Small intestine (tissue), 7 donors: ENCODE data around the gene SAA1. TPM values are rescaled to one million over a fixed set of nuclear protein-coding genes. Genes with fewer than 3 reads are reported as not detected.
"Not testable (repeated sequence)": the region's sequence is repeated elsewhere in the genome, so short reads cannot be mapped to it uniquely, and the experiment has no call there.

Experiments used
- DNase-seq, 2 donors: peaks; one replicate each; pipeline versions ENCODE4 v3.0.0 to v3.0.0-alpha.2; 2013
- FAIRE-seq: peaks from 2 replicates; lab custom pipeline; 2012; peaks lifted over from hg19 to GRCh38; lab: Jason Lieb, UNC
- H3K27ac ChIP-seq, 3 donors: one replicate each; pipeline ENCODE4 v1.5.1; 2013; ENCODE audit warnings: low read length in 2 of 3, mild to moderate bottlenecking in 2 of 3, control low read depth in 1 of 3, inconsistent platforms in 1 of 3, low read depth in 1 of 3, moderate library complexity in 1 of 3
- H3K27me3 ChIP-seq, 3 donors: one replicate each; pipeline ENCODE4 v1.6.1; 2013; ENCODE audit warnings: low read length in 3 of 3, inconsistent platforms in 1 of 3; ENCODE audit not compliant: control insufficient read depth in 3 of 3, insufficient read depth in 3 of 3
- H3K36me3 ChIP-seq, 3 donors: one replicate each; pipeline ENCODE4 v1.6.1; 2013; ENCODE audit warnings: low read length in 3 of 3, inconsistent platforms in 1 of 3, low read depth in 1 of 3, mild to moderate bottlenecking in 1 of 3, moderate library complexity in 1 of 3; ENCODE audit not compliant: control insufficient read depth in 3 of 3, insufficient read depth in 2 of 3
- H3K4me1 ChIP-seq, 3 donors: one replicate each; pipeline ENCODE4 v1.6.1; 2013; ENCODE audit warnings: low read length in 2 of 3, inconsistent platforms in 1 of 3, low read depth in 1 of 3, mild to moderate bottlenecking in 1 of 3, moderate library complexity in 1 of 3; ENCODE audit not compliant: control insufficient read depth in 3 of 3, insufficient read depth in 2 of 3
- H3K4me3 ChIP-seq, 3 donors: one replicate each; pipeline ENCODE4 v1.5.1; 2013; ENCODE audit warnings: low read length in 3 of 3, control low read depth in 1 of 3, inconsistent platforms in 1 of 3, low read depth in 1 of 3, mild to moderate bottlenecking in 1 of 3, moderate library complexity in 1 of 3
- H3K9me3 ChIP-seq, 2 donors: one replicate each; pipeline ENCODE4 v1.6.1; 2013; ENCODE audit warnings: low read depth in 1 of 2, low read length in 1 of 2; ENCODE audit not compliant: control insufficient read depth in 2 of 2, insufficient read depth in 1 of 2
- WGBS, 3 donors: extraction: QIAGEN DNeasy Blood & Tissue Kit; methylation state at CpG; one replicate each; pipeline ENCODE4 v1.1.7; 2013; 5-methylcytosine and 5-hydroxymethylcytosine counted together
- polyA plus RNA-seq, 4 donors: library from polyadenylated mRNA; stranded (reverse) in 3 of 4; unstranded in 1 of 4; fragments of 200-250 nt in 3 of 4; fragments of 120-200 nt in 1 of 4; gene quantifications; one replicate each; pipeline versions ENCODE4 v1.2.1 to v1.2.3, GENCODE V29; 2013
- donor health status: healthy with polysubstance abuse.
- donor health status: control.
- donor health status: control.
- donor health status: Bipolar disorder and iron deficiency.
- donor health status: healthy.

Gene SAA1
- polyA plus RNA-seq, 4 donors = 3.0 to 64.0 (median 9.8) TPM; not detected in 1

DNA sequence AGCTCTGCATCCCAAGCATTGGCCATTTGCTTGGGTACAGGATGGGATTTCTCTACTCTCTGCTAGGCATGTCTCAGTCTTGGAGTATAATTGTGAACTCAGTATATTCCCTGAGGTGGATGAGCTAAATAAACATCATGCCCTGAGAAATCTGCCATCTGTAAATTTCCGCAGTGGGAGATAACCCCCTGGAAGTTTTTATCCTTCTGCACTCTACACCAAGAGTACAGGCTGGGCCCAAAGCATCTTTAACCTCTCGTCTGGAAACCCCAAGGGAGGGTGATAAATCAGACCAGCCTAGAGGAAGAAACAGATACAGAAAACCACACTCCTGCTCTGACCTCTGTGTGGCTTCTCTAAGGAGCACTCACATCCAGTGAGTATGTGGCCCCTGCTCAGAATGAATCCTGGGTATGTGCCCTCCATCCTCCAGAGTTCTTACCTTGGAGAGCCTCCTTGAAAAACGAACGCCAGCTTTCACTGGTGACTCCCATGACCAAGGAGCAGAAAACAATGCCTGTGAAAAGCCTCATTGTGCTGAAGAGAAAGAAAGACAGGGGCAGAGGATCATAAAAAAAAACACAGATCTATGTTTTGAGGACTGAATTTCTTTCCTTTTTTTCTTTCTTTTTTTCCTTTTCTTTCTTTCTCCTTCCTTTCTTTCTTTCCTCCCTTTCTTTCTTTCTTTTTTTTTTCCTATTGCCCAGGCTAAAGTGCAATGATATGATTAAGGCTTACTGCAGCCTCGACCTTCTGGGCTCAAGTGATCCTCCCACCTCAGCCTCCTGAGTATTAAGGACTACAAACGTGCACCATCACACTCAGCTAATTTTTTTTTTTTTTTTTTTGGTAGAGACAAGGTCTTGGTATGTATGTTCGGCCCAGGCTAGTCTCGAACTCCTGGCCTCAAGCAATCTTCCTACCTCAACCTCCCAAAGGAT lies 30.4 kb upstream of the SAA1 start:
- Histone ChIP-seq H3K9me3 (no peaks in the 10 kb centered on the region), H3K4me1 (no peaks in the 10 kb centered on the region), H3K27ac (no peak overlapping the region), H3K27me3 (peaks cover 0 to 11% (median 0%) of the 10 kb centered on the region in 3 donors), H3K36me3 (no peaks in the 10 kb centered on the region), H3K4me3 (no peak overlapping the region)
- DNase-seq = no peak
- WGBS, 3 donors = 56 to 57% (median 56%) methylated on average over 8 of the region's 8 CpGs
- FAIRE-seq = no peak

DNA sequence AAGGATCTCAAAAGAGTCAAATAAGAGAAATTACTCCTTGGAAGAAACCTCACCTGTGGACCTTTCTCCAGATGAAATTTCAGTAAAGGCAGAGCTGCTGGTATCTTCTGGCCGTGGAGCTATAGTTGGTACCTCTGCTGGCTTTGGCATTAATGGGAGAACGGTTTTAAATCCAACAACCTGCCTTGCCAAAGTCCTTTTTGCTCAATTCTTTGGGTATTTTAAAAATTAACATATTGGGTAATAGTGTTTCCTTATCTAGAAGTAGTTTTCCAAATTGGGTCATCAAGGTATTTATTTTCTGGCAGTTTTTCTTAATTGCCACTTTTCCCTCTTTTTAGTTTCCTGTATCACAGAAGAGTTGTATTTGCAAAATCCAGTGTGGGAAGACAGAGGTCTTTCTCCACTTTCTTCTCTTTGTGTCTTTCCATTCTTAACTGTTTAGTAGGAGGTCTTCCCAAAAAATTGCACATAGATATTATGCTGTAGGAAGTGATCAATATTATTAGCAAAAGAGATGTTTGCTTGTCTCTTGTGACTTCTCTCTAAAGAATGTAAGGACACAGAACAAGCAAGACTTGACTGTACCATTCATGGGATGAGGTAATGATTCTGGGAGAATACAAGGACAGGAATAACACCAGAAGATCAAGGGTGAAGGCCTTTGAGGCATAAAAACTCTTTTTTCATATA lies 29.3 kb upstream of the SAA1 start, which contains the start of gene SAA4:
Gene SAA4 (minus strand): TSS at position 139 of the 693 bp plus-strand sequence. CDS start 876 bp downstream, outside the sequence.
- Histone ChIP-seq H3K4me1 (no peaks in the 10 kb centered on the region), H3K27me3 (peaks cover 0 to 11% (median 0%) of the 10 kb centered on the region in 3 donors), H3K9me3 (no peaks in the 10 kb centered on the region), H3K27ac (no peak within 1 kb of the TSS), H3K36me3 (no peaks in the 10 kb centered on the region), H3K4me3 (no peak within 1 kb of the TSS)
- FAIRE-seq = no peak
- 59 to 72% (median 68%) methylated on average over 2 of the region's 2 CpGs for WGBS, 3 donors
- no peak for DNase-seq

DNA sequence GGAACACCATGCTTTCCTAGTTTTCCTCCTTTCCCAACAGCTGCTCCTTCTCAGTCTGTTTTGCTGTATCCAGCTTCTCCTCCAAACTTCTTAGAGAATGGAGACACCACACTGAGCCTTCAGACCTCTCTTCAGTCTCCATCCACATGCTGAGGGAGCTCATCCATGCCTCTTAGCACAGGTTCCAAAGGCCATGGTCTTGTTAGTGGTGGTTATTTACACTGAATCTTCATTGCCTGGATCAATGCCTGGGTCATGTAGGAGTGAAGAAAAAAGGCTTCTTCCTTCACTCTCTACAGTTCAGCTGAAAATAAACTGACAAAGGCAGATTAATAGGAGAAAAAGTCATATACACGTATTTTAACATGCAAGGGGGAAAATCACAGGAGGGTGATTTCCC lies 26.4 kb upstream of the SAA1 start:
- peaks cover 0 to 11% (median 0%) of the 10 kb centered on the region in 3 donors for H3K27me3 ChIP-seq
- 85 to 98% (median 87%) methylated on average over 1 of the region's 1 CpG for WGBS, 3 donors
- no peak overlapping the region for H3K4me3 ChIP-seq
- no peaks in the 10 kb centered on the region for H3K36me3 ChIP-seq
- no peak for DNase-seq
- H3K27ac ChIP-seq = no peak overlapping the region
- FAIRE-seq = no peak
- no peaks in the 10 kb centered on the region for H3K4me1 ChIP-seq
- peaks cover 0 to 4% of the 10 kb centered on the region in 2 donors for H3K9me3 ChIP-seq

DNA sequence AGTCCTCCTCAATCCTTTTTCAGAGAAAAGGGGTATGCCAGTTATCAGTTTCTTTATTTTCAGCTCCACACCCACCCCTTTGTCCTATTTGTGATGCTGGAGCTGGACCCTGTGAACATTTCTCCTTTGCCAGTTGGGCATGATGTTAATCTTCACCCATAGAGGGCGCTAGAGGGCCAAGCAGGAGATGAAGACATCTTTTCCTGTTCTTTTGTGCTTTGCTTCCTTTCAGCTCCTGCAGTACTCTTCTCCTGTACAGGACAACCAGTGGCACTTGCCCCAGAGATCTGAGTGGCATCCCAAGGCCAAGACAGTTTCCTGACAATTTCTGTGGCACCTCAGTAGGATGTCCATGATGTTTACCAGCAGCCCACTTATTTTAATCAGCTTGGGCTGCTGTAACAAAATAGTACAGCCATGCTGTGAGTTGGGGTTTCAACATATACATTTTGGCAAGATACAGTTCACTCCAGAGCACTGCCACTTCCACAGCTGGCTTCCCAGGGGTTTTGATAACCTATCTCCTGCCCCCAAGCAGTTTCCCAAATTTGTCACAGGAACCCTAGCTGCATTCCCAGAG lies 22.2 kb upstream of the SAA1 start:
- WGBS, 3 donors = 0% methylated on average over 1 of the region's 1 CpG
- Histone ChIP-seq H3K27me3 (peaks cover 0 to 6% (median 0%) of the 10 kb centered on the region in 3 donors), H3K36me3 (no peaks in the 10 kb centered on the region), H3K9me3 (peaks cover 0 to 4% of the 10 kb centered on the region in 2 donors), H3K27ac (no peak overlapping the region), H3K4me3 (no peak overlapping the region), H3K4me1 (no peaks in the 10 kb centered on the region)
- FAIRE-seq (no peak), DNase-seq (peak; percentile 82 to 83)

DNA sequence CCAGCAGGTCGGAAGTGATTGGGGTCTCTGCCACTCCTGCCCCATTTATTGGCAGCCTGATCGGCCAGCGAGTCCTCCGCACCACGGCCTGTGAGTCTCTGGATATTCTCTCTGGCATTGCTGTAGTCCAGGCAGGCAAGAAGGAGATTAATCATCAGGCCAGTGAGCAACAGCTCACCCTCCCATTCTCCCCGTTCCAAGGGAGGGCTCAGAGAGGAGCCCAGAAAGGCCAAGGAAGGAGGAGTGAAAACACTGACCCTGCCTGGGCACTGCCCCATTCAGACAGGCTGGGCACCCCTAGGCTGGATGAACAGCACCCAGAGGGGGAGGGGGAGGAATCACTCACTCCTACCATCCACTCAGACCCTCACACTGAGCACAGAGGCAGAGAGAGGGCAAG lies 20.7 kb upstream of the SAA1 start:
- WGBS, 3 donors = 64 to 74% (median 64%) methylated on average over 6 of the region's 6 CpGs

DNA sequence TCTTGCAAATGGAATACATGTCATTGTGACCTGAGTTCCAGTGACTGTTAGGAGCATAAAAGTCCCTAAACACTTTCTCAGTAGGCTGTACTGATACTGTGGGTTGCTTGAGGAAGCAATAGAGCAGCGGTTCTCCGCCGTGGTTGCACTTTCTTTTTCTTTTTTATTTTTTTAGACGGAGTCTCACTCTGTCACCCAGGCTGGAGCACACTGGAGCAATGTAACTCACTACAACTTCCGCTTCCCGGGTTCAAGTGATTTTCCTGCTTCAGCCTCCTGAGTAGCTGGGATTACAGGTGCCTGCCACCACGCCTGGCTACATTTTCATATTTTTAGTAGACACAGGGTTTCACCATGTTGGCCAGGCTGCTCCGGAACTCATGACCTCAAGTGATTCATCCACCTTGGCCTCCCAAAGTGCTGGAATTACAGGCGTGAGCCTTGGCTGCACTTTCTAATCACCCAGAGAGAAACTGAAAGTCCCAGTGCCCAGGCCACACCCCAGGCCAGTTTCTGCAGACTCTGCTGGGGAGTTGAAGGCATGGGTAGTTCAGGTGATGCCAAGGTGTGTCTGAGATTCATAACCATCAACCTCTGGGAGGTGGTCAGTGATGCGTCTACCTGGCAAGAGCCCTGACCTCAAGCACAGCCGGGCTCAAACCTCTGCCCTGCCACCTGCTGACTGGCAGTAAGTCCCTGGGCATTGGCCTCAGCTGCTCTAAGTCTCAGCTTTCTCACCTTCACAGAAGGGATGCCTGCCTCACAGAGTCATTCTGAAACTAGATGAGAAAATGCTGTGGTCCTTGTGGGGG lies 19.5 kb upstream of the SAA1 start:
- Histone ChIP-seq H3K4me3 (peak overlapping the region in 1 of 3 donors; percentile 2), H3K27ac (peak overlapping the region in 2 of 3 donors; percentile 89 to 92)
- H3K27me3 ChIP-seq, H3K9me3 ChIP-seq, H3K36me3 ChIP-seq, H3K4me1 ChIP-seq, FAIRE-seq: not testable (repeated sequence)
- peak in 1 of 2 donors; percentile 73 for DNase-seq
- WGBS, 3 donors = 14 to 44% (median 19%) methylated on average over 10 to 11 of the region's 11 CpGs

More for the DNA sequence above, 20.7 kb upstream of the SAA1 start:
- H3K4me3 ChIP-seq = no peak overlapping the region
- H3K36me3 ChIP-seq = no peaks in the 10 kb centered on the region
- no peak for FAIRE-seq
- no peaks in the 10 kb centered on the region for H3K4me1 ChIP-seq
- H3K27me3 ChIP-seq = peaks cover 0 to 3% (median 0%) of the 10 kb centered on the region in 3 donors
- no peak for DNase-seq
- H3K27ac ChIP-seq = no peak overlapping the region
- peaks cover 0 to 4% of the 10 kb centered on the region in 2 donors for H3K9me3 ChIP-seq

DNA sequence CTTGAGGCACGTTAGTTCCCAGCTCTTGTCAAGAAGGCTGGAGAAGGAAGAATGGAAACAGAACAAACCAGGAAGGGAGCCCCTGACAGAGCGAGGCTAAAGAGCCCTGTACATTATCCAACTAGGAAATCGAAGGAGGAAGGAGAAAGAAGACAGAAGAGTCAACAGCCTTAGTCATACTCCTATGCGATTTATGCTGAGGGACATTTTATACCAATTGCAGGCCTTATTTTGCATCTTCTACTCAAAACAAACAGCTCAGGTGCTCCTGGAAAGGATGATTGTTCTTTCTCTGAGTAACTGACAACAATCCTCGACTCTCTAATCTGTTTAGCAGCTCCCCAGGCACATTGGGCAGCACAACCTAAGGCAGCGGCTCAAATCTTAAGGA lies 18.9 kb upstream of the SAA1 start:
- WGBS, 3 donors = 33 to 41% (median 38%) methylated on average over 2 to 3 of the region's 6 CpGs
- FAIRE-seq, H3K4me1 ChIP-seq, H3K9me3 ChIP-seq, H3K27me3 ChIP-seq, H3K4me3 ChIP-seq, H3K36me3 ChIP-seq, DNase-seq: not testable (repeated sequence)
- H3K27ac ChIP-seq = peak overlapping the region in 2 of 3 donors; percentile 76 to 89
